ENCODE results near the gene ADIG.

ADIG gene

GRCh38 chr20:38635721-38636288 lies 54.8 kb downstream of the ADIG start:
- DNase-seq: no peak
